Lung (tissue), 12 donors: ENCODE results near the gene LONP1. TPM values are rescaled to one million over a fixed set of nuclear protein-coding genes. Genes with fewer than 3 reads are reported as not detected.

Source experiments
- ATAC-seq: fragments of 200-7000 bp; cut with Tn5 transposase; one replicate; pipeline ENCODE4 v1.9.1; 2020; ENCODE audit warnings: moderate number of reproducible peaks; ENCODE audit not compliant: insufficient read depth, low FRiP score
- DNase-seq, 3 donors: peaks; one replicate each; pipeline ENCODE4 v3.0.0-alpha.2; 2013 to 2017
- H3K27ac ChIP-seq, 2 donors: one replicate each; pipeline ENCODE4 v1.5.1; 2013; ENCODE audit warnings: mild to moderate bottlenecking in 2 of 2, moderate library complexity in 2 of 2, control low read depth in 1 of 2, inconsistent platforms in 1 of 2, low read depth in 1 of 2, low read length in 1 of 2
- H3K27me3 ChIP-seq, 3 donors: one replicate each; pipeline ENCODE4 v1.5.1; 2013; ENCODE audit warnings: low read length in 2 of 3; ENCODE audit not compliant: control insufficient read depth in 3 of 3, insufficient read depth in 3 of 3
- H3K36me3 ChIP-seq, 4 donors: one replicate each; pipeline ENCODE4 v1.5.1; 2013; ENCODE audit warnings: low read length in 4 of 4, mild to moderate bottlenecking in 1 of 4, moderate library complexity in 1 of 4; ENCODE audit not compliant: control insufficient read depth in 4 of 4, insufficient read depth in 4 of 4
- H3K4me1 ChIP-seq, 5 donors: one replicate each; pipeline ENCODE4 v1.5.1; 2013; ENCODE audit warnings: low read length in 5 of 5, mild to moderate bottlenecking in 2 of 5, moderate library complexity in 1 of 5; ENCODE audit not compliant: control insufficient read depth in 5 of 5, insufficient read depth in 5 of 5
- H3K4me3 ChIP-seq: one replicate; pipeline ENCODE4 v1.5.1; 2013; ENCODE audit warnings: mild to moderate bottlenecking, control low read depth, moderate library complexity
- H3K9ac ChIP-seq, 2 donors: one replicate each; pipeline ENCODE4 v1.5.1; 2013; ENCODE audit warnings: low read length in 2 of 2, control low read depth in 1 of 2; ENCODE audit not compliant: insufficient read depth in 1 of 2
- H3K9me3 ChIP-seq, 4 donors: one replicate each; pipeline ENCODE4 v1.5.1; 2013; ENCODE audit warnings: low read length in 3 of 4, mild to moderate bottlenecking in 1 of 4, moderate library complexity in 1 of 4; ENCODE audit not compliant: control insufficient read depth in 4 of 4, insufficient read depth in 3 of 4
- CTCF ChIP-seq: IDR thresholded peaks from 2 replicates; pipeline ENCODE4 v1.5.1; 2012; ENCODE audit warnings: mild to moderate bottlenecking; ENCODE audit errors: control extremely low read depth, extremely low read depth
- WGBS, 2 donors: extraction: QIAGEN DNeasy Blood & Tissue Kit; methylation state at CpG; one replicate each; pipeline ENCODE4 v1.1.7; 2013; 5-methylcytosine and 5-hydroxymethylcytosine counted together
- polyA plus RNA-seq, 2 donors: library from polyadenylated mRNA; stranded (reverse); fragments of 200-250 nt; gene quantifications; one replicate each; pipeline ENCODE4 v1.2.1, GENCODE V29; 2013
- total RNA-seq, 2 donors: library from RNA; depleted of rRNA in 1 of 2; stranded (reverse); fragments of >200 nt in 1 of 2; gene quantifications; one replicate each; pipeline ENCODE4 v1.2.1, GENCODE V29; 2014 to 2021
- donor health status: control.
- donor health status: control.
- donor health status: Bipolar disorder and iron deficiency.
- donor health status: healthy.
- donor health status: DM: yes; HTN: yes; CAD: no.

LONP1 gene
- total and polyA plus RNA-seq, 4 donors, result 41.0 to 89.6 (median 69.0) TPM

GRCh38 chr19:5713228-5713627 is 6.7 kb downstream of the LONP1 start:
- no peak overlapping the region for H3K4me3 ChIP-seq
- peaks cover 2 to 44% (median 11%) of the 10 kb centered on the region in 4 donors for H3K36me3 ChIP-seq
- no peaks in the 10 kb centered on the region for H3K27me3 ChIP-seq
- H3K4me1 ChIP-seq, result peaks cover 0 to 3% (median 0%) of the 10 kb centered on the region in 5 donors
- DNase-seq (no peak), ATAC-seq (no peak)
- H3K27ac ChIP-seq, result no peak overlapping the region
- 95 to 98% methylated on average over 9 of the region's 9 CpGs for WGBS, 2 donors
- no peak for TF ChIP-seq CTCF
- no peaks in the 10 kb centered on the region for H3K9me3 ChIP-seq
- no peak overlapping the region for H3K9ac ChIP-seq

- TF ChIP-seq CTCF, result no peak
- no peak overlapping the region for H3K9ac ChIP-seq
- no peak overlapping the region for H3K27ac ChIP-seq
- no peak for ATAC-seq
- no peak overlapping the region for H3K4me3 ChIP-seq
- H3K9me3 ChIP-seq, result no peaks in the 10 kb centered on the region
- 92 to 93% methylated on average over 24 to 25 of the region's 25 CpGs for WGBS, 2 donors
- no peaks in the 10 kb centered on the region for H3K27me3 ChIP-seq
- no peaks in the 10 kb centered on the region for H3K4me1 ChIP-seq
- no peak for DNase-seq
- H3K36me3 ChIP-seq, result peaks cover 2 to 59% (median 18%) of the 10 kb centered on the region in 4 donors
Measured at GRCh38 chr19:5711713-5712161, 8.2 kb downstream of the LONP1 start.

- DNase-seq, result no peak
- H3K9me3 ChIP-seq, result no peaks in the 10 kb centered on the region
- H3K36me3 ChIP-seq, result peaks cover 2 to 66% (median 22%) of the 10 kb centered on the region in 4 donors
Measured at GRCh38 chr19:5711025-5711424, 8.9 kb downstream of the LONP1 start.

More at GRCh38 chr19:5711025-5711424, 8.9 kb downstream of the LONP1 start:
- no peaks in the 10 kb centered on the region for H3K27me3 ChIP-seq
- 93 to 95% methylated on average over 8 of the region's 8 CpGs for WGBS, 2 donors
- H3K4me1 ChIP-seq, result no peaks in the 10 kb centered on the region
- no peak for TF ChIP-seq CTCF
- no peak overlapping the region for H3K9ac ChIP-seq
- no peak overlapping the region for H3K4me3 ChIP-seq
- H3K27ac ChIP-seq, result no peak overlapping the region
- ATAC-seq, result no peak
